K562 (cell line): ENCODE measurements around the gene DPM1. TPM values are rescaled to one million over a fixed set of nuclear protein-coding genes. Genes with fewer than 3 reads are reported as not detected.

Experiments
- ADNP ChIP-seq: fragments of 200-800 bp; sonication (Bioruptor generic); IDR thresholded peaks from 2 replicates; pipeline ENCODE4 v1.6.1; 2016; ENCODE audit warnings: missing genetic modification characterization, missing compliant biosample characterization
- BACH1 ChIP-seq: fragments of 200-800 bp; sonication (Bioruptor generic); IDR thresholded peaks from 2 replicates; pipeline ENCODE4 v1.6.1; 2016; ENCODE audit warnings: missing genetic modification characterization, missing compliant biosample characterization
- CCAR2 ChIP-seq: fragments of 200-400 bp; formaldehyde crosslinking; IDR thresholded peaks from 2 replicates; pipeline ENCODE4 v1.6.1; 2017; ENCODE audit warnings: mild to moderate bottlenecking, low read depth, low read length
- CGGBP1 ChIP-seq: fragments of 250-450 bp; sonication (Bioruptor Pico); IDR thresholded peaks from 2 replicates; pipeline ENCODE4 v1.9.0; 2021; ENCODE audit warnings: mild to moderate bottlenecking
- CHD2 ChIP-seq: IDR thresholded peaks from 2 replicates; pipeline ENCODE4 v1.6.1; 2011; ENCODE audit warnings: low read depth, low read length
- ESRRA ChIP-seq: fragments of 450-650 bp; IDR thresholded peaks from 2 replicates; pipeline ENCODE4 v1.6.1; 2014; ENCODE audit warnings: low read depth, mild to moderate bottlenecking, moderate library complexity, borderline replicate concordance
- ETS2 ChIP-seq: IDR thresholded peaks from 2 replicates; pipeline ENCODE4 v1.6.1; 2016; ENCODE audit warnings: borderline replicate concordance, missing genetic modification characterization, mild to moderate bottlenecking, moderate library complexity, missing compliant biosample characterization; ENCODE audit not compliant: poor library complexity, severe bottlenecking
- FOXK1 ChIP-seq: sonication (generic); formaldehyde crosslinking; IDR thresholded peaks from 2 replicates; pipeline ENCODE4 v1.8.0; 2022; ENCODE audit warnings: missing genetic modification reagents, mild to moderate bottlenecking, borderline replicate concordance
- GABPA ChIP-seq: fragments of 200-800 bp; sonication (Bioruptor generic); conservative IDR thresholded peaks from 2 replicates; pipeline ENCODE4 v1.6.1; 2016; ENCODE audit warnings: low read depth, missing genetic modification characterization, missing compliant biosample characterization
- KDM4B ChIP-seq, 2 experiments: fragments of 450-650 bp in 1 of 2; sonication (generic) in 1 of 2; IDR thresholded peaks; 2 replicates each; pipeline ENCODE4 v1.6.1; 2016 to 2017; ENCODE audit warnings: borderline replicate concordance in 2 of 2, antibody characterized with exemption in 1 of 2, low read depth in 1 of 2, mild to moderate bottlenecking in 1 of 2
- MECOM ChIP-seq: fragments of 250-450 bp; sonication (Bioruptor Pico); IDR thresholded peaks from 2 replicates; pipeline ENCODE4 v1.8.0; 2022; ENCODE audit warnings: inconsistent platforms
- MEF2D ChIP-seq: conservative IDR thresholded peaks from 2 replicates; pipeline ENCODE4 v1.6.1; 2016; ENCODE audit warnings: low read depth, missing genetic modification characterization, missing compliant biosample characterization
- MIER1 ChIP-seq: fragments of 450-650 bp; IDR thresholded peaks from 2 replicates; pipeline ENCODE4 v1.6.1; 2016; ENCODE audit warnings: antibody characterized with exemption, mild to moderate bottlenecking, low read depth
- NEUROD1 ChIP-seq: fragments of 150-350 bp; IDR thresholded peaks from 2 replicates; pipeline ENCODE4 v1.6.1; 2014; ENCODE audit warnings: borderline replicate concordance, low read length, low read depth; ENCODE audit not compliant: partially characterized antibody
- NR3C1 ChIP-seq: sonication (generic); formaldehyde crosslinking; IDR thresholded peaks from 2 replicates; pipeline ENCODE4 v1.8.1; 2022; ENCODE audit warnings: missing genetic modification reagents
- POLR2G ChIP-seq: fragments of 200-400 bp; formaldehyde crosslinking; IDR thresholded peaks from 2 replicates; pipeline ENCODE4 v1.6.1; 2017; ENCODE audit warnings: low read depth, mild to moderate bottlenecking, antibody characterized with exemption, low read length, moderate library complexity
- RBM22 ChIP-seq: fragments of 200-400 bp; formaldehyde crosslinking; IDR thresholded peaks from 2 replicates; pipeline ENCODE4 v1.6.1; 2018; ENCODE audit warnings: low read length, low read depth; ENCODE audit not compliant: poor library complexity, severe bottlenecking
- SRSF9 ChIP-seq: fragments of 200-400 bp; formaldehyde crosslinking; IDR thresholded peaks from 2 replicates; pipeline ENCODE4 v1.6.1; 2017; ENCODE audit warnings: low read depth, low read length, borderline replicate concordance
- SUPT5H ChIP-seq: fragments of 450-650 bp; IDR thresholded peaks from 2 replicates; pipeline ENCODE4 v1.6.1; 2016
- TSC22D4 ChIP-seq: fragments of 450-650 bp; IDR thresholded peaks from 2 replicates; pipeline ENCODE4 v1.6.1; 2016; ENCODE audit warnings: missing genetic modification characterization, missing biosample characterization, control low read depth
- XRCC4 ChIP-seq: IDR thresholded peaks from one replicate; pipeline ENCODE4 v1.6.1; 2011; ENCODE audit not compliant: insufficient read depth, insufficient read length; ENCODE audit errors: extremely low read depth
- ZC3H8 ChIP-seq: fragments of 450-650 bp; IDR thresholded peaks from 2 replicates; pipeline ENCODE4 v1.6.1; 2017
- ZNF121 ChIP-seq: sonication (generic); formaldehyde crosslinking; conservative IDR thresholded peaks from 2 replicates; pipeline ENCODE4 v1.8.0; 2022; ENCODE audit warnings: missing genetic modification reagents
- ZNF175 ChIP-seq: fragments of 200-800 bp; sonication (Bioruptor generic); IDR thresholded peaks from 2 replicates; pipeline ENCODE4 v1.6.1; 2016; ENCODE audit warnings: low read depth, mild to moderate bottlenecking, missing genetic modification characterization, missing compliant biosample characterization
- ZNF668 ChIP-seq: fragments of 250-450 bp; sonication (Bioruptor Pico); IDR thresholded peaks from 2 replicates; pipeline ENCODE4 v1.8.0; 2022; ENCODE audit warnings: mild to moderate bottlenecking, inconsistent platforms
- ZNF707 ChIP-seq: fragments of 250-450 bp; sonication (Bioruptor Pico); conservative IDR thresholded peaks from 2 replicates; pipeline ENCODE4 v1.8.0; 2022; ENCODE audit warnings: inconsistent platforms, mild to moderate bottlenecking, moderate library complexity
- ZNF764 ChIP-seq: fragments of 250-450 bp; sonication (Bioruptor Pico); IDR thresholded peaks from 2 replicates; pipeline ENCODE4 v1.4.0; 2020; ENCODE audit warnings: low read depth, mild to moderate bottlenecking, moderate library complexity
- polyA plus RNA-seq, 8 experiments: library from polyadenylated mRNA; depleted of rRNA in 4 of 8; stranded (reverse) in 5 of 8; unstranded in 3 of 8; fragments of >200 nt; fragmentation: Nextera tagmentation in 2 of 8; fragmentation: Illumina TruSeq in 1 of 8; extraction: Ambion mirVana in 2 of 8; extraction: Trizol in 1 of 8; gene quantifications; 2 replicates each; pipeline versions ENCODE4 v1.2.1 to v1.2.3, GENCODE V29; 2011 to 2014; ENCODE audit warnings: inconsistent platforms in 1 of 8, missing spikeins in 1 of 8
- total RNA-seq, 7 experiments: library from RNA; depleted of rRNA in 6 of 7; stranded (reverse); fragments of >200 nt in 6 of 7; fragmentation: Illumina TruSeq in 2 of 7; extraction: Trizol in 2 of 7; gene quantifications; 2 replicates each; pipeline versions ENCODE4 v1.2.1 to v1.2.3, GENCODE V29; 2011 to 2021; ENCODE audit warnings: low replicate concordance in 1 of 7
- TF ChIP-seq, protein P1 (sequence below): fragments of 450-650 bp; IDR thresholded peaks from 2 replicates; pipeline ENCODE4 v1.7.1; 2018; ENCODE audit warnings: mild to moderate bottlenecking, low read depth; ENCODE audit not compliant: partially characterized antibody

Gene DPM1
- total and polyA plus RNA-seq, 9 of the 15 experiments (the other 6 are each of a cell fraction or from before 2014, with no cell fraction given): 75.2 to 190 (median 153) TPM

DNA sequence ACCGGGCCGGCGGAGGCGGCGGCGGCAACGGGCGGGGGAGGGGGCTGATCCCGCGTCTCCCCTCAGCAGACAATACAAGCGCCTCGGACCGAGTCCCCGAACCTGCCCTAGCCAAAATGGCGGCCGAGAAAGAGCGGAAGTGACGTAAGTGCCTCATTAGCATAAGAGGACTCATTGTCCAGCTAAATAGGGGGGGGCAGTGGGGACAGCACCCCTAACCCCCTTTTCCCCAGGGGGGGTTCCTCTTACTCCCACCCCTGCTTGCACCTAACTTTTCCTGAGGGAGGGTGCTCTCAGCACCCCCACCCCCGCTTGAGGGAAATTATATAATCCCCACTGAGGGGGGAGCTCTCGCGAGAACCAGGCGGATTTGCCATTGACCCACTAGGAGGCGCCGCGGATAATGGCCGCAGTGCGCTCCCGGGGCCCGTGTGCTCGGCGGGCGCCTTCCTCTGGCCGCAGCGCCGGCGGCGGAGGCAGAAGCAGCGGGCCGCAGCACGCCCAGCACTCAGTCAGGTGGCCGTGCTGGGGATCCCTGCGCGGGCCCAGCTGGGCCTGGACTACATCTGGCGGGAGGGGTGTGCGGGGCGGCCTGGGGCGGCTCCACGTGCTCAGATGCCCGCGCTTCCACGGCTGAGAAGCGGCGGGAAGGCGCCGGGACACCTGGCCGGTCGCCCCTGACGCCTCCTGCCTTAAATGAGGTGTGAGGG, 26.9 kb downstream of the DPM1 start, which contains the start of gene ADNP (continued):
- no peak for TF ChIP-seq ZNF707 (CRISPR knock-in tag)
- TF ChIP-seq, protein P1, sequence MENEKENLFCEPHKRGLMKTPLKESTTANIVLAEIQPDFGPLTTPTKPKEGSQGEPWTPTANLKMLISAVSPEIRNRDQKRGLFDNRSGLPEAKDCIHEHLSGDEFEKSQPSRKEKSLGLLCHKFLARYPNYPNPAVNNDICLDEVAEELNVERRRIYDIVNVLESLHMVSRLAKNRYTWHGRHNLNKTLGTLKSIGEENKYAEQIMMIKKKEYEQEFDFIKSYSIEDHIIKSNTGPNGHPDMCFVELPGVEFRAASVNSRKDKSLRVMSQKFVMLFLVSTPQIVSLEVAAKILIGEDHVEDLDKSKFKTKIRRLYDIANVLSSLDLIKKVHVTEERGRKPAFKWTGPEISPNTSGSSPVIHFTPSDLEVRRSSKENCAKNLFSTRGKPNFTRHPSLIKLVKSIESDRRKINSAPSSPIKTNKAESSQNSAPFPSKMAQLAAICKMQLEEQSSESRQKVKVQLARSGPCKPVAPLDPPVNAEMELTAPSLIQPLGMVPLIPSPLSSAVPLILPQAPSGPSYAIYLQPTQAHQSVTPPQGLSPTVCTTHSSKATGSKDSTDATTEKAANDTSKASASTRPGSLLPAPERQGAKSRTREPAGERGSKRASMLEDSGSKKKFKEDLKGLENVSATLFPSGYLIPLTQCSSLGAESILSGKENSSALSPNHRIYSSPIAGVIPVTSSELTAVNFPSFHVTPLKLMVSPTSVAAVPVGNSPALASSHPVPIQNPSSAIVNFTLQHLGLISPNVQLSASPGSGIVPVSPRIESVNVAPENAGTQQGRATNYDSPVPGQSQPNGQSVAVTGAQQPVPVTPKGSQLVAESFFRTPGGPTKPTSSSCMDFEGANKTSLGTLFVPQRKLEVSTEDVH: peak; percentile 86
- peak; percentile 85 for TF ChIP-seq ESRRA
- TF ChIP-seq BACH1 (tag): no peak
- TF ChIP-seq SRSF9: no peak
- peak; percentile 89 for TF ChIP-seq NEUROD1
- no peak; the same call in 1 of the 2 replicates for TF ChIP-seq ZNF121 (CRISPR knock-in tag)
- TF ChIP-seq ZC3H8: no peak
- peak; percentile 93 for TF ChIP-seq NR3C1
- TF ChIP-seq CHD2: peak; percentile 98
- peak; percentile 82 for TF ChIP-seq ETS2 (tag)
- TF ChIP-seq MECOM (CRISPR knock-in tag): no peak; the same call in 1 of the 2 replicates
- peak; percentile 80 for TF ChIP-seq ZNF175 (CRISPR knock-in tag)
- peak; percentile 12; the same call in 1 of the 2 replicates for TF ChIP-seq ZNF764
- TF ChIP-seq MEF2D (tag): no peak
- TF ChIP-seq XRCC4: no peak
- peak; percentile 80; the same call in 1 of the 2 replicates for TF ChIP-seq ZNF668 (CRISPR knock-in tag)
- peak; percentile 75 for TF ChIP-seq SUPT5H
- no peak for TF ChIP-seq CCAR2
- TF ChIP-seq CGGBP1: peak; percentile 88
- TF ChIP-seq TSC22D4 (tag): no peak
- TF ChIP-seq ADNP: no peak
- peak; percentile 95 for TF ChIP-seq RBM22
- TF ChIP-seq POLR2G: peak; percentile 93
- no peak for TF ChIP-seq MIER1
- peak; percentile 87 for TF ChIP-seq FOXK1 (CRISPR knock-in tag)
- TF ChIP-seq KDM4B (IDR thresholded peaks at IDR 0.05; ENCODE audit: borderline replicate concordance in 2 of 2, low read depth in 1 of 2): peak in 1 of 2 experiments; percentile 76; a peak in 1 of 4 replicates
- TF ChIP-seq GABPA (tag): peak; percentile 93
